Measurements from ENCODE around the gene MAP4K3. TPM values are rescaled to one million over a fixed set of nuclear protein-coding genes. Genes with fewer than 3 reads are reported as not detected.
A peak's percentile ranks its signal among the peaks of the same experiment; 100 is the strongest.

Gene MAP4K3
- total RNA-seq, 4 donors from 2014 or later, result 39.6 to 72.5 (median 53.8) TPM

DNA sequence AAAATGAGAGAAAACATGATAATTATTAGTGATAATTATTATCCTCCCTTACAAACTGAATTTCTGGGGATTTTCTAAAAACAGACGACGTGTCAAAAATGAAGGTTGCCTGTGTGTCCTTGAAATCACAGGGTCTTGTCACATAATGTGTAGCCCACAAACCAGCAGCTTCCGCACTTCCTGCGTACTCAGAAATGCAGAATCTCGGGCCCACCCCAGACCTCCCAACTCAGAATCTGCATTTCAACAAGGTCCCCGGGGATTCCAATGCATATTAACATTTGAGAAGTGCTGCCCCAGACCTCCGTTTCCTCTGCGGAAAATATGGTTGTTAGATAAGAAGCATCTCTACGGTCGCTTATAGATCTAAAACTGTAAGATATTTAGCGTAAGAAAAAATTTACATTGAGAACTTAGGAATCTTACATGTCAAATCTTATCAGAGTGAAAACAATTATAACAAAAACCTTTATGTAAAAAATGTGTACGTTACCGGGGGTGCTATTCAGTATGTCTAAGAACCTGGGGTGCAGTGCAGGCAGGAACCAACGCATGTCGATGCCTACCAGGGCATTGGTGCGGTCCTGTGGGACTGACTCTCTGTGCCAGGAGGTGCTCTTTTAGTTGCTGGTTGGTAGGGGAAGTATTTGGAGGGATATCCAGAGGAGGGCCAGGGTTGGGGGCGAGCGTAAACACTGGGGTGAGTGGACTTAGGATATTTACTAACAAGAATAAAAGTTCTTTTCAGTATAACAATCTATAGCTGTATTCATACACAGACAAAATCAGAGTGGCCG lies 208.5 kb downstream of the MAP4K3 start:
- H3K36me3 ChIP-seq, result no peaks in the 10 kb centered on the region
- WGBS, result 45% methylated on average over 19 of the region's 19 CpGs
- no peak for DNase-seq (ENCODE audit: extremely low spot score)
- peaks cover 15 to 27% (median 26%) of the 10 kb centered on the region in 4 donors for H3K4me1 ChIP-seq
- intact Hi-C loops (cut with DNase I), result loop anchor here (1.0 to 2.0 kb wide), 2 partner anchors 108 to 170 kb away; no protein-coding TSS in a partner anchor
- peak overlapping the region; percentile 24 to 39 (median 30) for H3K4me3 ChIP-seq
- H3K9me3 ChIP-seq, result no peaks in the 10 kb centered on the region
- no peaks in the 10 kb centered on the region for H3K27me3 ChIP-seq
- TF ChIP-seq, protein P1, sequence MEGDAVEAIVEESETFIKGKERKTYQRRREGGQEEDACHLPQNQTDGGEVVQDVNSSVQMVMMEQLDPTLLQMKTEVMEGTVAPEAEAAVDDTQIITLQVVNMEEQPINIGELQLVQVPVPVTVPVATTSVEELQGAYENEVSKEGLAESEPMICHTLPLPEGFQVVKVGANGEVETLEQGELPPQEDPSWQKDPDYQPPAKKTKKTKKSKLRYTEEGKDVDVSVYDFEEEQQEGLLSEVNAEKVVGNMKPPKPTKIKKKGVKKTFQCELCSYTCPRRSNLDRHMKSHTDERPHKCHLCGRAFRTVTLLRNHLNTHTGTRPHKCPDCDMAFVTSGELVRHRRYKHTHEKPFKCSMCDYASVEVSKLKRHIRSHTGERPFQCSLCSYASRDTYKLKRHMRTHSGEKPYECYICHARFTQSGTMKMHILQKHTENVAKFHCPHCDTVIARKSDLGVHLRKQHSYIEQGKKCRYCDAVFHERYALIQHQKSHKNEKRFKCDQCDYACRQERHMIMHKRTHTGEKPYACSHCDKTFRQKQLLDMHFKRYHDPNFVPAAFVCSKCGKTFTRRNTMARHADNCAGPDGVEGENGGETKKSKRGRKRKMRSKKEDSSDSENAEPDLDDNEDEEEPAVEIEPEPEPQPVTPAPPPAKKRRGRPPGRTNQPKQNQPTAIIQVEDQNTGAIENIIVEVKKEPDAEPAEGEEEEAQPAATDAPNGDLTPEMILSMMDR (IDR thresholded peaks at IDR 0.05), result no peak
- no peak for TF ChIP-seq EP300 (IDR thresholded peaks at IDR 0.05)
- no peak for TF ChIP-seq POLR2A (IDR thresholded peaks at IDR 0.05; ENCODE audit: low read depth)
- TF ChIP-seq POLR2AphosphoS5 (IDR thresholded peaks at IDR 0.05), result no peak
- H3K27ac ChIP-seq (replicated peaks in 1 of 4), result no peak overlapping the region

DNA sequence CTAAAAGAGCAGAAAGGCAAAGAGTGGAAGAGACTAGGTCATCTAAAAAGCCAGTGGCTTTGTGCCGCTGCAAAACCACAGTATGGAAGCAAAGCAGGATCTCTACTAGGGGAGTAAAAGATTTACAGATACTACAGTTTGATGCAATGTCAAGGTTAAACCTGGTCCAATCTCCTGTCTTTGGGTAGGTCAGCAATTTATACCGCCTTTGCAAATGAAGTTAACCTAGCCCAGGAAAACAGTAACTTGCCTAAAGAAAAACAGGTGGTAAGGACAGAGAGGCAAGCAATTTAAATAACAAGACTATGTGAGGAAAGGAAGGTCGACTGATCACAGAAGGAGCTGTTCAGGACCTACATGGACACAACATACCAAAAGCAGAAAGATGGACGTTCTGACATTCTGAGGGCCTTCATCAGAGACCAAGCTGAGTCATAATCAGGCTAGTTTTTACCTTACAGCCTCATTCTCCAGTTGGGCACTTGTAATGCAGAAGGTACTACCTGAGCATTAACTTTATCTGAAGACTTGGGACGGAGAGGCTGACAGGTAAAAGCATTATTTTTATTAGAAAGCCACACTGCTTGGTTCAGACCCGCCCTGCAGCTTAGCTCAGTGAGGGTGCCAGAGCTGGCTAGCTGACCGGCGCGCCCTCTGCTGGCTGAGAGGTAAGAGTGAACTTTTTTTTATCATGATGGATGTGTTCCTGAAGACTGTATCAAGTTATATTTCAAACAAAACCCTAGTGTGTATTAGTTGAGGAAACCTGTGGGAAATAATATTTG lies 209.3 kb downstream of the MAP4K3 start:
- Histone ChIP-seq H3K27me3 (no peaks in the 10 kb centered on the region), H3K27ac (replicated peaks in 1 of 4) (no peak overlapping the region), H3K4me1 (peaks cover 15 to 27% (median 26%) of the 10 kb centered on the region in 4 donors), H3K36me3 (no peaks in the 10 kb centered on the region), H3K4me3 (peak overlapping the region; percentile 24 to 39 (median 30)), H3K9me3 (no peaks in the 10 kb centered on the region)
- intact Hi-C loops (cut with DNase I), result loop anchor here (1.0 to 2.0 kb wide), 2 partner anchors 108 to 169 kb away; no protein-coding TSS in a partner anchor
- 21% methylated on average over 9 of the region's 9 CpGs for whole genome bisulfite sequencing
- DNase-seq (ENCODE audit: extremely low spot score), result no peak
- TF ChIP-seq, protein P1 (IDR thresholded peaks at IDR 0.05), result peak; percentile 88 to 92 (median 88)
- no peak for TF ChIP-seq EP300 (IDR thresholded peaks at IDR 0.05)
- peak in 1 of 2 donors; percentile 59 for TF ChIP-seq POLR2AphosphoS5 (IDR thresholded peaks at IDR 0.05)

DNA sequence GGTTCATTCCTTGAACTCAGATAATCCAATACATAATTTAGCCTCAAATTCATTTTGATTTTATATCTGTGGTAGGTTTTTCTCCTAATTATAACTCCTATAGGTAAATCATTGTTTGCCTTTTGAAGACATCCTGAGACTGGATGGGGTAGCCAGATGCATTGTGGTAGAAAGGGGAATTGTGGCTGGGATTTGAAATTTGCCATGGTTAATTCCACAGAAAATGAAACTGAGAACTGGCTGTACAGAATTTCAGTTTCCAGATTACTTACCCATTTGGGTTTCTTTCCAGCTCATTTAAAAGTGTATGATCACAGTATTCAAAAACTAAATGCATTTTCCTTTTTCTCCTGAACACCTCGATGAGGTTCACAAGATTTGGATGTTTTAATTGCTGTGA lies 211.5 kb downstream of the MAP4K3 start:
- DNase-seq (ENCODE audit: extremely low spot score), result no peak
- Histone ChIP-seq H3K27me3 (no peaks in the 10 kb centered on the region), H3K27ac (replicated peaks in 1 of 4) (no peak overlapping the region), H3K4me1 (peaks cover 15 to 27% (median 26%) of the 10 kb centered on the region in 4 donors), H3K9me3 (no peaks in the 10 kb centered on the region), H3K36me3 (peaks cover 0 to 3% (median 0%) of the 10 kb centered on the region in 4 donors), H3K4me3 (no peak overlapping the region)
- TF ChIP-seq POLR2A (IDR thresholded peaks at IDR 0.05; ENCODE audit: low read depth), result no peak
- TF ChIP-seq, protein P1 (IDR thresholded peaks at IDR 0.05), result no peak
- no peak for TF ChIP-seq POLR2AphosphoS5 (IDR thresholded peaks at IDR 0.05)
- TF ChIP-seq EP300 (IDR thresholded peaks at IDR 0.05), result no peak
- WGBS, result 81% methylated on average over 1 of the region's 1 CpG
- intact Hi-C loops (cut with DNase I), result no loop called here

DNA sequence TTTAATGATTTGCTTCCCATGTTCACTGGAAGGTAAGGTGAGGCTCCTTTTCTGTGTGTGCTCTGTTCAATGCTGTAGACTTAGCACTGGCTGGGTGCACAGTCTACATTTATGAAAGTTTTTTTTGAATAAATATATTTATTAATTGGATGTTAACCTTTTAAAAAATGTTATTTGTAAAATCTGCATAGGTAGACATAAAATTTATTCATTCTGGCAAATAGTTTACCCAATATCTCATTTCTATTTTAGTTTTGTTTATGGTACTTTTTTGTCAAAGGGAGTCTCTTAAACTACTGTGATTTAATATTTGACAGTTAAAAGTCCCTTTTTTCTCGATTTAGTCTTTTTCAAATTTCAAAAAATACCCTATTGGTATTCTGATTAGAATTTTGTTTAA lies 213.2 kb downstream of the MAP4K3 start:
- no peak for DNase-seq (ENCODE audit: extremely low spot score)
- Histone ChIP-seq H3K36me3 (peaks cover 0 to 3% (median 0%) of the 10 kb centered on the region in 4 donors), H3K4me3 (no peak overlapping the region), H3K27ac (replicated peaks in 1 of 4) (no peak overlapping the region), H3K9me3 (no peaks in the 10 kb centered on the region), H3K27me3 (no peaks in the 10 kb centered on the region), H3K4me1 (peaks cover 6 to 14% (median 13%) of the 10 kb centered on the region in 4 donors)
- WGBS, result 92% methylated on average over 1 of the region's 1 CpG
- intact Hi-C loops (cut with DNase I), result no loop called here
- TF ChIP-seq POLR2AphosphoS5 (IDR thresholded peaks at IDR 0.05), result no peak
- TF ChIP-seq, protein P1 (IDR thresholded peaks at IDR 0.05), result no peak
- no peak for TF ChIP-seq EP300 (IDR thresholded peaks at IDR 0.05)
- no peak for TF ChIP-seq POLR2A (IDR thresholded peaks at IDR 0.05; ENCODE audit: low read depth)

All from esophagus muscularis mucosa (tissue), 4 donors.